NCI-H2107 treated with DMSO at 0.1 percent for 48 hours (cell line): ENCODE data around the gene PRB4.
"Not testable (repeated sequence)": the region's sequence is repeated elsewhere in the genome, so short reads cannot be mapped to it uniquely, and the experiment has no call there.

Source experiments
- DNase-seq: peaks from one replicate; lab custom pipeline; 2025; ENCODE audit not compliant: unreplicated experiment; lab: John Stamatoyannopoulos, UW

PRB4 gene

GRCh38 chr12:11310336-11310735 lies at the start of gene PRB4:
Gene PRB4, minus strand, starts transcription at chr12:11310436. Its CDS starts 38 bp downstream, at chr12:11310398.
- DNase-seq, result no peak

DNA sequence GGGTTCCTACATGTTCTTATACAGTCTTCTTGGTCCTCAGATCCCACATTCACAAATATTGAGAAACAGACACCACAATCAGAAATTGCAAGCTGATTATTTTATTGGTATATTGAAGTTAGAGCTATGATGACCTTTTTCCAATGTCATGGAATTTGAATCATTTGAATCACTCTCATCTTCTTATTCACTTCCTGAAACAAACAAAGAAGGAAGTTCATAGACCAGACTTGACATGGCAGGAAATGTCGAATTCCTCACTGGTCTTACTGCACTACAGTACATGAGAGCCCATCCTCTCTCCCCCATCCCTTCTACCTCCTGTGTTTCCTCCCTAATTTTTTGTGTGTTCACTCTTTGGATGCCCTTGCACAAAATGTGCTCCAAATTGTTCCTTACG lies 41.5 kb upstream of the PRB4 start:
- DNase-seq, result not testable (repeated sequence)

- DNase-seq, result no peak
These were observed 38.2 kb upstream of the PRB4 start for GRCh38 chr12:11348439-11348838.

DNA sequence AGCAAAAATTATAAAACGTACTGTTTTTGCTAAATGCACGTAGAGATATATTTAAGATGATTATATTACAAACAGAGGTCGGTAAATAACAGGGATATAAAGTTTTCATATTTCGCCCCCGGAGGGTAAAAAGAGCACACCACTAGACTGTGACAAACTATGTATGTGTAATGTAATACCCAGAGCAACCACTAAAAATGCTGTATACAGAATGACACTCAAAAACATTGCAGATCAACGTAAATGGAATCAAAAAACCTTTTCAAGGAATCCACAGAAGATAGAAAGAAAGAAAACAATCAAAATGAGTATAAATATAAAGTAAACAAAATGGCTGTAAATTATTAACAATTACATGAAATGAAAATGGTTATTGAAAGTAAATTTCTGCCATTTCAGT lies 37.6 kb upstream of the PRB4 start:
- DNase-seq, result no peak

DNA sequence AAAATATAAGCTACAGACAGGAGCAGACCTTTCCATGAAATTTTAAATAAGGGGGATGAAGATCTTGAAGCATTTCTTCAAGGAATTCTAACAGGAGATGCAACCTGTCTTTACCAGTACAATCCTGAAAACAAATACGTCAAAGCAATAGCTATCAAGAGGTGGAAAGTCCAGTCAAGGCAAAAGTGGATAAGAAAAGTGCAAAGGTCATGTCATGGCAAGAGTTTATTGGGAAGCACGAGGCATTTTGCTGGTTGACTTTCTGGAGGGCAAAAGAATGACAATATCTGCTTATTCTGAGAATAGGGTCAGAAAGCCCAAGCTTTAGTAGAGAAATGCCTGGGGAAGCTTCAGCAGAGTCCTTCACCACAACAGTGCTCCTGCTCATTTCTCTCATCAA lies 34.3 kb upstream of the PRB4 start:
- DNase-seq, result no peak

DNA sequence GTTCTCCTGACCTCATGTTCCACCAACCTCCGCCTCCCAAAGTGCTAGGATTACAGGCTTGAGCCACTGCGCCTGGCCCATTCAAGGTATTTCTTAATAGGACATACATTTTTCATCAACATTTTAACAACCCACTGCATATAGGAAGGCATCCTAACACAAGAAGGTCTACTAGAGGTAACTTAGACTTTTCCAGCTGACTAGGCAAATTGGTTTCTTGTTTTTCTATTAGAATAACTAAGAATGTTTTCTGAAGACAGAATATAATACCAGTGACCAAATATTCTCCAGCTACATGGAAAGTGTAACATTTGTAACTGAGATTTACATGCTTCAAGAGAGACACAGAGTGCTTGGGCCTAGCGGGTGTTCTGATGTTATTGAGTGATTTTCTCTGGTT lies 14.2 kb upstream of the PRB4 start:
- DNase-seq, result no peak

- DNase-seq, result no peak
These were observed 11.7 kb upstream of the PRB4 start for GRCh38 chr12:11321980-11322379.

GRCh38 chr12:11307143-11307542 lies 3.1 kb downstream of the PRB4 start:
- no peak for DNase-seq

DNA sequence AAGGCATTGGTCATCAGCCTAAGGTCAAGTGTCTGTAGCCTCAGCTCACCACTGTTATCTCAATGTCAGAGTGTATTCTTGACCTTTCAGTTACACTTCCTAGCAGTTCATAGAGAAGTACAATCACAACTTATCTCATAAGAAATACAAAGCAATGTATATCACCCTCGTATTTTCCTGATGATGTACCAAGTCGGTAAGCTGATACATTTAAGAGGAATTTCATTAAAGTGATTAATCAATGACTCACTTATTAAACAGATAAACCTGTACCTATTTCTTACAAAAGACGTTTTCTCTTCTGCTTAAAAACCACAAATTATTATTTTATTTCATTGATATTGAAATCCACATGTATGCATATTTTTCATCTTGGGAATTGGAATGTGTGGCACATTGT lies 36.8 kb downstream of the PRB4 start:
- DNase-seq, result no peak

DNA sequence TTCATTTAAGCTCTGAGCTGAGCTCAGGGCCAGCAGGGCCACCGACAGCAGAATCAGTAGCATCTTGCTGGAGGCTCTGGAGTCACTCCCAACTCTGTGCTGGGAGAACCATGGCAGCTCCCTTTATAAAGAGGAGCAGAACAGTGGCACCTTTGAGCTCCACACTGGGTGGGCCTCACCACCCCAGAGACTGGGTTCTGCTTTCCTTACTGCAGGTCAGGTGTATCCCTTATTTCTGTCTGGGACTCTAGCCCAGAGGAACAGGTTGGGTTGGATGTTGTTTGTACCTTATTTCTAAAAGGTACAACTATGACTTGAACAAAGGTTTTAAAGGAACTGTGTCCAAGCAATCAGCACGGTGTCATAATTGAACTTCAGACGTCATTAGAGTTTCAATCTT lies 40.6 kb downstream of the PRB4 start, which contains the start of gene PRB3:
Gene PRB3, minus strand, starts transcription at position 101 of the 400 bp plus-strand sequence. Its CDS starts 38 bp downstream, at position 63.
- no peak for DNase-seq

GRCh38 chr12:11264501-11264900 lies 45.7 kb downstream of the PRB4 start:
- no peak for DNase-seq
